ENCODE measurements around the gene SERPINB2. TPM values are rescaled to one million over a fixed set of nuclear protein-coding genes. Genes with fewer than 3 reads are reported as not detected.
"Not testable (repeated sequence)": the region's sequence is repeated elsewhere in the genome, so short reads cannot be mapped to it uniquely, and the experiment has no call there.

SERPINB2 gene
- polyA plus RNA-seq, 1 donor: not detected

DNA sequence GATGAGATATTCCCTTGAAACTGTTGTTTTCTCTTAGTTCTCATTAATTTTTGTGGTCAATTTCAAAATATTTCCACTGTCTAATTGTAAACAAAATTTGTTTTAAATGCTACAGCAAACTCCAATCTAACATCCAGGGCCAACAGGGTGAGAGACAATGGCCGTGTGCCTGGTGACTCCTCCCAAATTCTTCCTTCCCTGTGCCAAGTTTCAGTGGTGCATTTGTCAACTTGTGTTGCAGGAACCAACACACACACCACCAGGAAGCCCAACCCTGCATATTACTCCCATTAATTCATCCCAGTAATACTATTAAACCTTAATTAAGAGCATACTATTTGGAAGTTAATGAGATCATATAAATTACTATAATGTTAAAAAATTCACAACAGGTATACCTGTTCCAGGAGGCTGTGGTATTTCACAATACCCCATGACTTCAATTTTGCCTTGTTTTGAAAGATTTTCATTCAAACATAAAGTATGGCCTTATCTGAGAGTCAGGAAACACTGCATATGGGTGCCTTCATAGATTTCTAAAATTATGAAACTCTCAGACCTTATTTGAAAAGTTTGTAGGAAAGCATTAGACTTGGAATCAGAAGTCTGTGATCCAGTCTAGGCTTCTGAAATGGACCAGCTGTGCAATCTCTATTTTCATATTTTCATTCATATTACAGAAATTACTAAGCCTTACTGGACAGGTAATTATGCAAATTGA lies 1.1 kb downstream of the SERPINB2 start:
- no peak for DNase-seq (ENCODE audit: low read depth)

DNA sequence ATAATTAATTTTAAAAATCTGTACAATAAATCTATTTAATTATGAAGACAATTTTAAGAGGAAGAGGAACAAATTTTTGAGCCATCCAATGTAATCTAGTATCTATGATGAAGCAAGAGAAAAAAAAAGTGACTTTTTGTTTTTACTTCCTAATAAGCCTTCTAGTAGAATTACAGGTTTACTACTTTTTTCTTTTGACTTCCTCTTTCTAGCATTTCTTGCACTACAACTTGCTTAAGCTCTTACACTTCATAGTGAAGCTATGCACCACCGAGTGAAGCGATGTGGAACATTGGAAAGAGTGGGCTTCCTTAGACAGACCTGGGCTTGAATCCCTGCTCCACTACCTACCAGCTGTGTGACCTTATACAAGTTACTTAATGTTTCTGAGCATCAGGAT lies 2.1 kb downstream of the SERPINB2 start:
- DNase-seq (ENCODE audit: low read depth): no peak

DNA sequence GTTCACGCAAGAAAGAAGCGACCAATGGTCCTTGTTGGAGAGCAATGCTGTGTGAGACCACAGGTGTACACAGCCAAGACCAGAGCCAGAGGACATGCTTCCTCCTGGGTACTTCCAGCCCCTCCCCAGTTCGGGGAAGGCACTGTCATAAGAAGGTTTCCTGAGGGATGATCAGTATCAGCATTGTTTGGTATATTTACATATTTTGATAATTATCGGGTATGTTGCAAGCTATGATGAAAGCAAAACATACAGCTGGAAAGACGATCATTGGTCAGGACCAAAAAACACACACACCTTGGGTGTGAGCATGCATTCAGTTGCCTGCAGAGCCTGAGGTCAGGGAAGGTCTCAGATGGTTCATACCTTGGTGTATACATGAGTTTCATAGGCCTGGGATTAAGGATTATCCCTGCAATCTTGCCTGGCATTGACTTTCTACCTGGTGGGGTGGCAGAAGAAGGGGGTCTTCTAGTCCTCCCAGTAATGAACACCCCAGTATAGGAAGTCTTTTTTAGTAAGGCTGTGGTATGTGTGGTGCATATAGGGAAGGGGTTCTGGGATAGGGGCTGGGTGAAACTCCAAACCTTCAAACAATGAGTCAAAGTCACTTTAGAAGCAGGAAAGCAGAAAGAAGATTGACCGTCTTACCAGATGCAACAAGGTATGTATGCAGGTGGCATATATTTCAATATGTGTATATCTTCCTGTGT lies 2.9 kb downstream of the SERPINB2 start:
- no peak for DNase-seq (ENCODE audit: low read depth)

DNA sequence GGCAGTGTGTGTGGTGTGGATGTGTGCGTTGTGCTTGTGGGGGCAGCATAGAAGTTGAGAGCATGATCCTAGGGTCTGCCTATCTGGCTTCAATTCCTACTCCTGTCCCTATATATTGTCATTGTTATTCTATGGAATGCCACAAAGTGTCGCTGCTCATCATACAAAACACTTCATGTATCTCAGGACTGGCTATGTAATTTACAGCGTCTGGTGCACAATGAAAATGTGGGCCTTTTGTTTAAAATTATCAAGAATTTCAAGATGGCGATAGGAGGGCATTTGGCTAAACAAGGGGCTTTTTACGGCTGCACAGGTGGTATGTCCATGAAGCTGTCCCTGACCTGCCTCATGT lies 3.4 kb downstream of the SERPINB2 start:
- no peak for DNase-seq (ENCODE audit: low read depth)

DNA sequence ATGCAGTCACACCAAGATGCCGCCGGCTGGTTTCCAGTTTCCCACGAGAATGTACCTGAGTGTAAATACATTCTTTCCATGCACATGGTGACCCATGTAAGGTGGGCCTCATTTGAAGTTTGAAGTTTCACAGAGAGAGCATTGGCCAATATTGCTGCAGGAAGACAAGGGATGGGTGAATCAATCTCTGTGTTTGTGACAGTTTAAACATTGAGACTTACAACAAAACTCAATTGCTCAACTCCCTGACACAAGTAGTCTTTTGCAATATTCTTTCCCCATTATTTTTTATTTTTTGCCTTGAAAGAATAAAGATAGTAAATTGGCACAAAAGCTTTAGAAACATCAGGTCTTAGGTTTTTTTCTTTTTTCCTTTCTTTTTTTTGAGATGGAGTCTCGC lies 5.1 kb downstream of the SERPINB2 start:
- DNase-seq (ENCODE audit: low read depth): no peak

DNA sequence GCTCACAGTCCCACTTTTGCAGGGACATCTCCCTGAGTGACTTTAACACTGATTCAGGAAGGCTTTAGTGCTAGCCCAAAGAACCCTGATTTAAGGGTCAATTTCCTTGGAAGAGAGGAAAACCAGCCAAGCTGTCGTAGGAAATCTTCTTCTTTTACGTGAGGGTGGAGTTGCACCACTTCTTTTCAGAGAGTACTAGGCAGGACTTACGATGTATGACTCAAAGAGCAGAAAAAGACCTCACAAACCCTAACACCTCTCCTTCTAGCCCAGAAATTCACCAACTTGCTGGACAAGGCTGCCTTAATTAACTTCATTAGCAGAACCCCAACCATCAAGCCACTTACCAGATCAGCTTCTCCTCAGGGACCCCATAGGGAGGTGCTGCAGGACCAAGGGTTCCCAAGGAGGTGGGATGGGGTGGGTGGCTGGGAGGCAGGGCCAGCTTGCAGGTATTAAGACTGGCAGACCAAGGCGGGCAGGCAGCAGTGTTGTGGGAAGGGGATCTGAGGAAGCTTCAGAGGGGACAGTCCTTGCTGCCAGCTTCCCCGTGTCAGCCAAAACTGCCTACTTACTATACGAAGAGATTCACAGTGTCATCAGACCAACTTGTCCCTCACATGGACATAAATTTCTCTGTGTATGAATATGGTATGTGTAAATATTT lies 6.7 kb downstream of the SERPINB2 start:
- DNase-seq (ENCODE audit: low read depth): no peak

DNA sequence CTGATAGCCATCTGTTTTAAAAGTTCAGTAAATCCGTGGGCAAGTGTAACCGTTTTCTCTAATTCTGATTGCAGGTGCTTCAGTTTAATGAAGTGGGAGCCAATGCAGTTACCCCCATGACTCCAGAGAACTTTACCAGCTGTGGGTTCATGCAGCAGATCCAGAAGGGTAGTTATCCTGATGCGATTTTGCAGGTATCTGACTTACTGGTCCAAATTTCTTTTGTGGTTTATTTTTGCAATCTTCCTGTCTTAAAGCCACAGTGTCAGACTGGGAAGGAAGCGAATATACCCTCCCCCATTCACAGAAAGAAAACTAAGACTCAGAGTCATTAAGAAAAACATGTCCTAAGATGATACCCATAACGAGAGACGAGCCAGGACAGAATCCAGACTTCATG lies 7.7 kb downstream of the SERPINB2 start:
- no peak for DNase-seq (ENCODE audit: low read depth)

DNA sequence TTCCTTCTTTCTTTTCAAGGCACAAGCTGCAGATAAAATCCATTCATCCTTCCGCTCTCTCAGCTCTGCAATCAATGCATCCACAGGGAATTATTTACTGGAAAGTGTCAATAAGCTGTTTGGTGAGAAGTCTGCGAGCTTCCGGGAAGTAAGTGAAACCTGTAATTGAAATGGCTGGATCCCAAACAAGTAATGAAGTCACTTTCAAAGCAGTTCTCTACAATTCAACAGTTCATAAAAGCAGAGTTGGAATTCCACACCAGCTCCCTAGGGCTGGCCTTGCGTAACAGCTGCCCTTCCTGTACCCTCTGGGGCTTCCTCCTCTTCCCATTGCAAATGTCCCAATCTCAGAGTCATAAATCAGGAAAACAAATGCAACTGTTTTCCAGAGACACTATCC lies 9.6 kb downstream of the SERPINB2 start:
- DNase-seq (ENCODE audit: low read depth): no peak

DNA sequence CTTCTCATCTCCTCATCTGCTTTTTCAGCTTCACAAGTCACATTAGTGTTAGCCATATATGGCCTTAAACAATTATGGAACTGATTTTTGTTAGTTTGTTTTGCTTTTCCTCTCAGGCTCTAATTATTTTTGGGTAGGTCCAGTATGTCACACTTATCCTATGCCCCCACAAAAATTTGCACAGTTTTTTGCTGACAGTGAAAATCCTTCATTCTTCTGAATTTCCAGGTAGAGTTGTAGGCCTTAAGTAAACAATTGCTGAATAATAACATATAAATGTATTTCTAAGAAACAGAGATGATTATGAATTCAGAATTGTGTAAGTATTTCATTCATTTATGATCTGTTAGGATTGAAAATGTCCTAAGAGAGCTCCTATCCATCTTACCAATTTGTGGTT lies 11.7 kb downstream of the SERPINB2 start:
- DNase-seq (ENCODE audit: low read depth): no peak

DNA sequence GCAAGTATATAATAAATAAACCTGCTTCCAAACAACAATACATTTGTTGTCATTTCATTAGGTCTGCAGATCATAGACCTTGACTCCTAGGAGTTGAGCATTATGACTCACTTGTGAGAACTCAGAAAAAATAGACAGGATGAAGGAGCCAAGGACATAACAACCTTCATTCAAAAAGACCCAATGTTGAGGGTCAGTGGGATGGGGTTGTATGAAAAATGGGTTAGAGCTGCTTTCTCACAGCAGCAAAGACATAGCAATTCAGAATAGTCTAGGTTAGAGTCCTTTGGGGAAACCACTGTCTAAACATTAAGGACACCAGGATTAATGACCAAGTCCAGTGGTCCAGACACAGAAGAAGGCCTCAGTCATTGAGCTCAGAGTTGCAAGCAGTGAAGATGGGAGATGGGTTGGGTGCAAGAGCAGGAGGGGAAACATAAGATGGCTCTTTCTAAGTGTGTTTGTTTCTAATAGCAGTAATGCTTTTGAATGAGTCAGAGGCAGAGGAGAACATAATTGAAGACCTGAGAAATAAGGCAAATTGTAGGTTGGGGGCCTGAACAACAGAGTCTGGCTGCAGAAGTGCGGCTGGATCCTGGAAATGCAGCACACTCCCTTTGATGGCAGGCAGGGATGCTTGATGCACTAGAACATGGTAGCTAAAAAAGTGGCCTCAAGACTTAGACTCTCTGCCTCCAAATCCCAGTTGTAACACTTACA lies 16.5 kb downstream of the SERPINB2 start:
- DNase-seq (ENCODE audit: low read depth): no peak

DNA sequence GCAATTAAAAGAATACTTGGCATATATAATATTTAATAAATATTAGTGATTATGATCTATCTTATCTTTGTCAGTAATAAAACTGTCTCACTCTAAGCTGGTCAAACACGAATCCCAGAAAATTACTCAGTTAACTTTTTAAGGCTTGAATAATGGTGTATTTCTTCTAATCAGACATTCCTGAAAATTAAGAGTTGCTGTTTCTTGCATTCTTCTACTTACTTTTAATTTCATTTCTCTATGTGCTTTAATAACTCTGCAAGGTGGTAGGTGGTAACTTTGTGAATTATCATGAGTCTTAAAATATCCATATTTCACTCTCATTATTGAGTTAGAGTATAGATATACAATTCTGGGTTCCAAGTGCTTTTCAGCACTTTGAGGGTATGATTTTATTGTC lies 17.2 kb downstream of the SERPINB2 start:
- DNase-seq (ENCODE audit: low read depth): no peak

DNA sequence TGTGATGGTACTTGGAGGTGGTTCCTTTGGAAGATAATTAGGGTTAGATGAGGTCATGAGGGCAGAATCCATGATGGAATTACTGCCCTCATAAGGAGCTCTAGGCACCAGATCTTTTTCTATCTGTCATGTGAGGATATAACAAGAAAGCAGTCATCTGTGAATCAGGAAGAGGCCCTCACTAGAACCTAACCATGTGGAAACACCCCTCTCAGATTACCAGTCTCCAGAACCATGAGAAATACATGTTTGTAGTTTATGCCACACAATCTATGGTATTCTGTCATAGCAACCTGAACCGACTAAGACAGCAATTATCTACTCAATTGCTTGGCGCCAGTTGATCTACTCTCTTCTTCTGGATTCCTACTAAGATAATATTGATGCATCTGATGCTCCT lies 17.9 kb downstream of the SERPINB2 start:
- no peak for DNase-seq (ENCODE audit: low read depth)

DNA sequence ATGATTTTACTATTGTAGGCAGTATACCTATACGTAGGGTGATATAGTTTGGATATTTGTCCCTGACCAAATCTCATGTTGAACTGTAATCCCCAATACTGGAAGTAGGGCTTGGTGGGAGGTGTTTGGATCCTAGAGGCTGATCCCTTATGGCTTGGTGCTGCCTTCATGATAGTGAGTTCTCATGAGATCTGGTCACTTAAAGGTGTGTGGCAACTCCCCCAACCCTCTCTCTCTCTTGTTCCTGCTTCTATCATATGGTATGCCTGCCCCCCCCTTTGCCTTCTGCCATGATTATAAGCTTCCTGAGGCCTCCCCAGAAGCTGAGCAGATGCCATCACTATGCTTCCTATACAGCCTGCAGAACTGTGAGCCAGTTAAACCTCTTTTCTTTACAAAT lies 18.6 kb downstream of the SERPINB2 start:
- DNase-seq (ENCODE audit: low read depth): no peak

DNA sequence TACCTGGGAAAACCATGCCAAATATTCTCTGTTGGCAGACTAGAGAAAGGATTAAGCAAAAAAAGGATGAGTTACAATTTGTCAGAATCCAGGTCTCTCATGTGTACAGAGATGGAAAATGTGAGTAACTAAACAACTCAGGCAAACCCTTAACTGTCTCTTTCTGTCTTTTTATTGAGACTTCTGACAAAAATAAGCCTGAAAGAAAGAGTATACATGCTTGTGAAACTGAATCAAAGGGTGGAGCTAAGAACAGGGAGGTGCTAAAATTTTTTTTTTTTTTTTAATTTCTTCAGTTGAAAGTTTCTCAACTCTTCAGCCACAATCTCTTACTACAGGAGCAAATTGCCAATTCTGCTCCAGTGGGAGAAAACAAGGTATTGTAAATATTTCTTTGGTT lies 20.2 kb downstream of the SERPINB2 start, which contains the start of gene SERPINB10:
TSS of gene SERPINB10 (plus strand) at position 295 of the 400 bp plus-strand sequence. CDS start 7,553 bp downstream, outside the sequence.
- no peak for DNase-seq (ENCODE audit: low read depth)

DNA sequence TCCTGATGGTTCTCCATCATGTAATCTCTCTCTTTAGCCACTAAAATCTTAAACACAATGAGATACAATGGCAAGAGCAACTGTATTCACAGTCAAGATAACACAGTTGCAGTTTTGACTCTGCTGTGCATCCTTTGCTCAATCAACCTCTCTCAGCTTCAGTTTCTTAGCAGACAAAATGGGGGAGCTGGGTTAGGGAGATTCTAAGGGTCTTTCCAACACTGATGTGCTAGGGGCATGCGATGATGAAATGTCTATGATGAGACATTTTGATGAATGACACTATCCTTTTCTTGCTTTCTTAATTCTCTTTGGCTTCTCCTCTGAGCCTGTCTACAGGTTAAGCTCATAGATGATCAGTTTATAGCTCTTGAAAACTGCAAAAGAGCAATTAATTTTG lies 21.4 kb downstream of the SERPINB2 start:
- DNase-seq (ENCODE audit: low read depth): no peak

DNA sequence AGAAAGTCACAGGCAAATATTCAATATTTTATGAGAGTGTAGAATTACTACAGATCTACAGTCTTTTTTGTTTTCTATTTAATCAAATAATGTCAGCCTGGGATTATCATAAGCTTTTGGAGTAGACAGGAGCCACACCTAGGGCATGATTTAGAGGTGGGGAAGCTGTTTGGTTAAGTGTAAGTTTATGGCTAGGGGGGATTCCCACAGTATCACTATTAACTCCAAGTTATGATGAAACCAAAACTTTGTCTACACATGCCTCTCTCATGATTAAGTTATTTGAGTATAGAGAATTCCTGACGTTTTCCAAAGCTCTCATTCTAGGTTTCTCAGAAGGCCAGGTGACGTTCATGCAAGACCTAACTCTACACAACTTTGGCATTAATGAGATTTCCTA lies 22.4 kb downstream of the SERPINB2 start:
- DNase-seq (ENCODE audit: low read depth): no peak

DNA sequence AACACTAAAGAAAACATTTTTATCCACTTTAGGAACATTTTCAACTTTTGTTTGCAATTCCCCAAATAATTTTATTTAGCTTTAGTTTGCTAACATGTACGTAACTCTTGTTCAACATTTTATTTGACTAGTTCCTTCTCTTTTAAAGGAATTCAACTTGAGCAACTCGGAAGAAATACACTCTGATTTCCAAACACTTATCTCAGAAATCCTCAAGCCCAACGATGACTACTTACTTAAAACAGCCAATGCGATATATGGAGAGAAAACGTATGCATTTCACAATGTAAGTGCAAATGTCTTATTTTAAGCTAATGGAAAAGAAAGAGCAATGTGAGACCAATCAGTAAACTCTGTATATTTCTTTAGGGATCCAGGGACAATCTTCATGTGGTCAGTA lies 30.3 kb downstream of the SERPINB2 start:
- DNase-seq (ENCODE audit: low read depth): no peak

DNA sequence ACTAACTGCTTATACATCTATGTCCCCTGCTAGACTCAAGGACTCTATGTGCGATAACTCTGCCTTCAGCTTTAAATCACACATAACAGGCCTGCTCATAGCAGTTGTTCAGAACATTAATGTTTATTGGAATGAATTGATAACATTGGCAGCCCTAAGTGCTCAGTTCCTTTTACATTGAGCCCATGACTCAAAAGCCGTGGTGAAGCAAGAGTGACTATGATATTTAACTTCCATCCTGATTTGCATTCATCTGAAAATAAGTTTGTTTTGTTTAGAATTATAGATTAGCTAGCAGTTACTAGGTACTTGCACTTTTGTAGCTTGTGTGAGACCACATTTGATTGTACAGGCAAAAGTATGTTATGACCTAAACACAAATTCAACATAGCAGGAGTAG lies 34.5 kb downstream of the SERPINB2 start:
- DNase-seq (ENCODE audit: low read depth): no peak

DNA sequence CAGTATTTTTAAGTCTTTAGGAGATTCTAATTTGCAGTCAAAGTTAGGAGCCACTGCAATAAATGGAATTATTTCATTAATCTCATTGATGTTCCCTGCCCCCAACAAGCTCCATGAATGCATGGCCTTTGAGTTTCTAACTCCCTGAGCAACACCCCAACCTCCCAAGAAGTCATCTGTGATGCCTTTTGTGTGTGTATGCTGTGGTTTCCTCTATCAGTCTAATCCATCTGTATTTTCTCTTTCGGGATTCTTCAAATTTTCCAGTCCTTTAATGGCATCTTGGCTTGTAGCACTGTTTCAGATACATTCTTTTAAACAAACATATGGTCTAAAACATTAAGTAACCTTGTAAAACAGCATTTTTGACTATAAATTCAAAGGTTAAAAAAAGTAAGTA lies 37.0 kb downstream of the SERPINB2 start:
- DNase-seq (ENCODE audit: low read depth): no peak

DNA sequence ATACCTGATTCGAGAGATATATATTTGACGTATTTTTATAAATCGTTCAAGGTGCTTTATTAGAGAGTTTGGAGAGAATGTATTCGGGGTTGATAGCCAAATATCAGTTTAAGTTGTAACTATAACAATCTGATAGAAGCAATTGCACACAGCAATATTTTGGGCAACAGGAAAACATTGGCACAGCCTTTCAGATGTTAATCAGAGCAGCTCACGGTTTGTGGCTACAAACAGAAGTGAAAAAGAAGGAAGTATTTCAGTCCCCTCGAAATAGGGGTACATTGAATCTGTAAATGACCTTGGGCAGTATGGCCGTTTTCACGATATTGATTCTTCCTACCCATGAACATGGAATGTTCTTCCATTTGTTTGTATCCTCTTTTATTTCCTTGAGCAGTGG lies 40.8 kb downstream of the SERPINB2 start:
- no peak for DNase-seq (ENCODE audit: low read depth)

DNA sequence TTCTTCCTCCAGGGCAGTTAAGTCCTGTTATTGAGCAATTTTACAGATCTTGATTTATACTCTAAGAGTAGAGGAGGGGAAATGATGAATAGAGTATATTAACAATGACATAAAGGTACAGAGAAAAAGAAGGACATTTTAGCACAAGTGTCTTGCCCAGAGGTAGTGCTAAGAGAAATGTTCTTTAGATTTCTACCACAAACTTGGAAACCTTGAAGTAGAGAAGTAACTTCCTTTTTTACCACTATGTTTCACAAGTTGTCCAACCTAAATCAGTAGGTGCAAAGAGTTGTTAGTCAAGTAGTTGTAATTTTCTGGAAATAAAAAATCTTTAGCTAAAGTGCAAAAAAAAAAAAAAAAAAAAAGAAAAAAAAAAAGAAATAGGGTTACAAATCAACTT lies 41.9 kb downstream of the SERPINB2 start:
- DNase-seq (ENCODE audit: low read depth): not testable (repeated sequence)

DNA sequence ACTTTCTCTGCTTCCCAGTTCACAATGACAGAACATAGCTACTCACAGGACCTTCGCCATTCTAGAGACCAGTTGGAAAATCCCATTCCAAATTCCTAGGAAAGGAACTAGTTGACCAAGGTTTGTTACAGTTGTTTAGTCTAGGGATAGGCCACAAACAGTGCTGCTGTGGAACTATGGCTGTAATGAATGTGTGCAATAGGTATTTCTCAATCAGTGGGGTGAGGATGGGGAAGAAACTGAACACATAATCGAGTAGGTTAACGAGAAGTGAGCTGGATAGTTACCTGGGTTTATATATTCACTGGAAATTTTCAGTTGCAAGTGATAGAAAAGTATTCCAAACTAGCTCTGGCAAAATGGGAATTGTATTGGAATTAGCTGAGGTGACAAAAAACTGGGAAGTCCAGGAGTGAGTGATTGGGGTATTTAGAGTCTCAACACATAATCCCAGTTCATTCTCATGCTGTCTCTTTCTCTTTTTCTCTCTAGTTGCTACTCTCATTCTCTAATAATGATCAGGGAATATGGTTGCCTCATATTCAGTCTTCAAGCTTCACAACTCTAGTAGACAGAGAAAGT lies 43.4 kb downstream of the SERPINB2 start:
- no peak for DNase-seq (ENCODE audit: low read depth)

Data from forelimb muscle (tissue), 1 donor.